ENCODE measurements around the gene POR. TPM values are rescaled to one million over a fixed set of nuclear protein-coding genes. Genes with fewer than 3 reads are reported as not detected.
"Not testable (repeated sequence)": the region's sequence is repeated elsewhere in the genome, so short reads cannot be mapped to it uniquely, and the experiment has no call there.

POR gene
- total RNA-seq, 1 donor from 2014 or later = 244 TPM

DNA sequence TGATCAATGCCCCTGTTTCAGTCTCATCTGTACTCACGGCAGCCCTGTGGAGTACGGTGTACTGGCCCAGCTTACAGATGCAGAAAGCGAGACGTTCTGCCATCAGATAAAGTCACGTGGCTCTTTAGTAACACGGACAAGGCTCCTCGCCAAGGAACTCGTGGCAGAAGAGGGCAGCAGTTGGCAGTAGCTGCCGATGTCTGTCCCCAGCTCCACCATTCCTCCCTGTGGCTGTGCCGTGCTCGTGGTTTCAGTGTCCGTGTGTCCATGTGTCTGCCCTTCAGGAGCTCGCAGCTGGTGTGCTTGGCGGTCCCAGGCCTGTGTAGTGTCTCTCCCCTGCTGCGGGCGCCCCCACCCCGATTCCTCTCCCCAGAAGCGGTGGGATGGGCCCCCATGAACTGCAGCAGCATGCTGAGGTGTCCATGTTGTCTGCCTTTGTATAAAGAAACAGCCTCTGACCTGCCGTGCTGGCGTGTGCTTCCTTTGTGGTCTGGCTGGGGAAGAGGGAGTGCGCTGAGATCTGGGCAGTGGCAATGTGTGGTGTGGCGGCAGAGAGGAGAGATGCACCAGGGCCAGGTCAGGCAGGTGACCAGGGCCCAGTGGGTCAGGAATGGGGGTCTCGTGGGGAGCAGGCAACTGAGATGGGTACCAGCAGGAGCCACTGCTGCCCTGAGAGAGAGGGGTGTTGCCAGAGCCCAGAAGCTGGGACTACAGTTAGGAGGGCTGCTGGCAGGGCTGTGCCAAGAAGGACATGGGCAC is 26.3 kb upstream of the POR start:
- H3K9me3 ChIP-seq = no peaks in the 10 kb centered on the region
- no peak for TF ChIP-seq CTCF (IDR thresholded peaks at IDR 0.05)
- no peak overlapping the region for H3K4me3 ChIP-seq
- no peak overlapping the region for H3K27ac ChIP-seq
- no peaks in the 10 kb centered on the region for H3K27me3 ChIP-seq (ENCODE audit: low read depth)
- ATAC-seq (peak in 1 of 2 donors; percentile 32), DNase-seq (peak; percentile 63)
- peaks cover 39% of the 10 kb centered on the region for H3K4me1 ChIP-seq
- intact Hi-C loops (cut with DNase I) = no loop called here
- H3K36me3 ChIP-seq = peaks cover 53% of the 10 kb centered on the region

DNA sequence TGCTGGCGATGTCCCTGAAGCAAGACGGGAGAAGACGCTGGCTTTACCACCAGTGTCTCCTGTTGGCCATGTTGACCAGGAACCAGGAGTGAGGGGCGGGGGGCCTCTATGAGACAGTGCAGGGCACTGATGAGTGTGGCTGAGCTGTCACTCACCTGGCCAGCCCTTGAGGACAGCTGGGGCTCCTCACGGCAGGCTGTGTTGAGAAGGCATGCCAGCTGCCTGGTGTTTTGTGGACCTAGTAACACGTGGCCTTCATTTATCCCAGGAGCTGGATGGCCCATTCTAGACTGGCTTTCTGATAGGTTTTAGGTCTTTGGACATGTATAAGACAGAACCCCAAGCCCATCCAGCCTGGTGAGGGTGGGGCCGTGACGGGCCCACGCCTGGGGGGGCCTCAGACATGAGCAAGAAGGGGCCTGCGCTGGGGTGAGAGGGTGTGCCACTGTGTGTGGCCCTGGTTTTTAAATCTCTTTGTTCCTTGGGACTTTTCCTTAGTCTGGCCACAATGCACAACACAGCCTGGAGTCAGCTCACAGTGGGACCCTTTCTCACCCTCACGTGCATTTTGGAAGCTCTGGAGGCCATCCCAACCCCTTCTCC is 25.6 kb upstream of the POR start:
- H3K4me1 ChIP-seq = peaks cover 42% of the 10 kb centered on the region
- intact Hi-C loops (cut with DNase I) = no loop called here
- H3K27ac ChIP-seq = no peak overlapping the region
- DNase-seq (no peak), ATAC-seq (no peak)
- H3K4me3 ChIP-seq = no peak overlapping the region
- H3K36me3 ChIP-seq = peaks cover 46% of the 10 kb centered on the region
- no peak for TF ChIP-seq CTCF (IDR thresholded peaks at IDR 0.05)
- H3K9me3 ChIP-seq = no peaks in the 10 kb centered on the region
- H3K27me3 ChIP-seq (ENCODE audit: low read depth) = no peaks in the 10 kb centered on the region

- DNase-seq (no peak), ATAC-seq (no peak)
- H3K9me3 ChIP-seq = no peaks in the 10 kb centered on the region
- no peak overlapping the region for H3K4me3 ChIP-seq
- peaks cover 42% of the 10 kb centered on the region for H3K4me1 ChIP-seq
- H3K27ac ChIP-seq = no peak overlapping the region
- no peaks in the 10 kb centered on the region for H3K27me3 ChIP-seq (ENCODE audit: low read depth)
- TF ChIP-seq CTCF (IDR thresholded peaks at IDR 0.05) = no peak
- intact Hi-C loops (cut with DNase I) = no loop called here
- peaks cover 41% of the 10 kb centered on the region for H3K36me3 ChIP-seq
Observed at GRCh38 chr7:75889826-75890225, 25.1 kb upstream of the POR start.

DNA sequence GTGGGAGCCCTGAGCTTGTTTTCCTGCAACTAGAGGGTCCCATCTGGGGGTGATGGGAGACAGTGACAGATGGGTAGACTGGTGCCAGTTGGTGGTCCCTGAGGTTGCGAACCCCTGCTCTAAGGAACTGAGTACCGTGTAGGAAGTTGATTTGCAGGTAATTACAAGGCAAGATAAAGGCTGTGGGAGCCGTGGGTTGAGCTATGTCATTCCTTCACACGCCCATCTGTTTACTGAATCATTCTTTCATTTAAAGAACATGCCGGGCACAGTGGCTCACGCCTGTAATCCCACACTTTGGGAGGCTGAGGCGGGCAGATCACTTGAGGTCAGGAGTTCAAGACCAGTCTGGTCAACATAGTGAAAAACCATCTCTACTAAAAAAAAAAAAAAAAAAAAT is 23.7 kb upstream of the POR start:
- DNase-seq; H3K27me3 ChIP-seq (ENCODE audit: low read depth); intact Hi-C loops (cut with DNase I); ATAC-seq; H3K4me3 ChIP-seq; H3K9me3 ChIP-seq; H3K27ac ChIP-seq: not testable (repeated sequence)
- peaks cover 42% of the 10 kb centered on the region for H3K4me1 ChIP-seq
- H3K36me3 ChIP-seq = peaks cover 27% of the 10 kb centered on the region

GRCh38 chr7:75891815-75892411 is 23.0 kb upstream of the POR start:
- intact Hi-C loops (cut with DNase I) = no loop called here
- H3K4me3 ChIP-seq = no peak overlapping the region
- H3K27me3 ChIP-seq (ENCODE audit: low read depth) = no peaks in the 10 kb centered on the region
- no peaks in the 10 kb centered on the region for H3K9me3 ChIP-seq
- H3K4me1 ChIP-seq = peaks cover 42% of the 10 kb centered on the region
- H3K27ac ChIP-seq = peak overlapping the region; percentile 82
- H3K36me3 ChIP-seq = peaks cover 20% of the 10 kb centered on the region
- DNase-seq (no peak), ATAC-seq (no peak)
- TF ChIP-seq CTCF (IDR thresholded peaks at IDR 0.05) = no peak

Data from lower lobe of right lung (tissue), 2 donors.